Forelimb muscle (tissue), 1 donor: Measurements from ENCODE around the gene TSPAN14. TPM values are rescaled to one million over a fixed set of nuclear protein-coding genes. Genes with fewer than 3 reads are reported as not detected.
"Not testable (repeated sequence)": the region's sequence is repeated elsewhere in the genome, so short reads cannot be mapped to it uniquely, and the experiment has no call there.

ENCODE experiments used
- DNase-seq: peaks from one replicate; pipeline ENCODE4 v3.0.0-alpha.2; 2013; ENCODE audit warnings: low read depth
- polyA plus RNA-seq: library from polyadenylated mRNA; unstranded; fragments of 120-200 nt; gene quantifications from one replicate; pipeline ENCODE4 v1.2.1, GENCODE V29; 2013; ENCODE audit not compliant: insufficient read length

Gene TSPAN14, protein sequence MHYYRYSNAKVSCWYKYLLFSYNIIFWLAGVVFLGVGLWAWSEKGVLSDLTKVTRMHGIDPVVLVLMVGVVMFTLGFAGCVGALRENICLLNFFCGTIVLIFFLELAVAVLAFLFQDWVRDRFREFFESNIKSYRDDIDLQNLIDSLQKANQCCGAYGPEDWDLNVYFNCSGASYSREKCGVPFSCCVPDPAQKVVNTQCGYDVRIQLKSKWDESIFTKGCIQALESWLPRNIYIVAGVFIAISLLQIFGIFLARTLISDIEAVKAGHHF
- polyA plus RNA-seq: 37.6 TPM

DNA sequence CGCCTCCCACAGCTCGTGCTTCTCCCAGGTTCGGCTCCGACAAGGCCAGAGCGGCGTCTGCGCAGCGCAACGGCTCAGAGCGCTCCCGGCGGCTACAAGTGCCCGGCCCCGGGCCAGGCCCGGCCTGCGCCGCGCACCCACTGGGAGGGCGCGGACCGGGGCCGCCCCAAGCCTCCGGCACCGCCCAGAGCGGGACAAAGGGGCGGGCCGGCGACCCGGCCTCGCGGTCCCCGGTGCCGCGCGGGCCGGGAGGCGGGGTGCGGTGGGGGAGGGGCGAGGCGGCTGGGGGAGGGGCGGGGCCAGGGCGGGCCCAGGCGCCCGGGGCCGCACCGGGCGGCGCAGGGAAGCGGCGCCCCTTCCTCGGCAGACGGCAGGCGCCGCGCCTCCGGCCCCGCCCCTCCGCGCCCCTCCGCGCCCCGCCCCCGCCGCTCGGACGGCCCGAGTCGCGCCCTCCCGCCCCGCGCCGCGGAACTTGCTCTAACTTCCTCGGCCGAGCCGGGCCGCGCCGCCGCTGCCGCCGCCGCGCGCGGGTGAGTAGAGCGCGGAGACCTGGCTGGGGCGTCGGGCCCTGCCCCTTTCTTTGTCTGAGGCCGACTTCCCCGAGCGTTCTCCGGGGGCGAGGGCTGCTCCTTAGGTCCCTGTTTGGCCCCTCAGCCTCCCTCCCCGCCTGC, at the start of gene TSPAN14:
Gene TSPAN14, plus strand, starts transcription at position 469 of the 671 bp plus-strand sequence. CDS start 34,924 bp downstream, outside the sequence.
- DNase-seq: no peak

DNA sequence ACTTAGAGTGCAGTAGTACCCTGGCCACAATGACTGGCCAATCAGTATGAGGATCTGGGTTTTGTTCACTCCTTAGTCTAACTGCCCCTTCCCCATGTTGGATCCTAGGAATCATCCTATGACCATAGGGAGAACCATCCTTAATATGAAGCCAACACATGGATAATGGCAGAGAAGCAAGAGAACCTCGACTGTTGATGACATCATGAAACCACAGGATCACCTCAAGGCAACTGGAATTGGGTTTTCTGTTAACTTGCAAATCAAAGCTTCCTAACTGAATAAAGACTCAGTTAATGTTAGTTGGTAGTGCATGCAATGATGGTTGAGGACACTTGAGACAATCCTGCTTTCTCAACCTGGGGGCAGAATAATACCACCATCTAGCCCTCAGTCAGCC, 49.1 kb upstream of the TSPAN14 start:
- DNase-seq: no peak

DNA sequence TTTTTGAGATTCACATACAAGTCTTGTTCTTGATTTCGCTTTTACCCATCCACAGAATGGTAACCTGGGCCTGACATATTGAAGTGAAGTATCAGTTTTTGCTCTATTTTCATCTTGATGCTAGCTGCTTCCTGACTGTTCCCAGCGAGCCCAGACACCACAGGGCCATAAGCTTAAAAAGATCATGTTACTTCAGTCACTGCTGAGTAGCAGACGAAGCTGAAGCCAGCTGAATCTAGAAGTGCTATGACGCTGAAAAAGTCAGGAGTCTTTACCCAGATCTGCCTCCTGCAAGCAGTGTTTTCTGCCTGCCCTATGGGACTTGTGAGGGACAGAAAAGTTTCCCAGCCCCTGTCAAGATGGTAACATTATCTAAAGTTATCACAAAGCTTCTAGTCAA, 48.5 kb upstream of the TSPAN14 start:
- no peak for DNase-seq

DNA sequence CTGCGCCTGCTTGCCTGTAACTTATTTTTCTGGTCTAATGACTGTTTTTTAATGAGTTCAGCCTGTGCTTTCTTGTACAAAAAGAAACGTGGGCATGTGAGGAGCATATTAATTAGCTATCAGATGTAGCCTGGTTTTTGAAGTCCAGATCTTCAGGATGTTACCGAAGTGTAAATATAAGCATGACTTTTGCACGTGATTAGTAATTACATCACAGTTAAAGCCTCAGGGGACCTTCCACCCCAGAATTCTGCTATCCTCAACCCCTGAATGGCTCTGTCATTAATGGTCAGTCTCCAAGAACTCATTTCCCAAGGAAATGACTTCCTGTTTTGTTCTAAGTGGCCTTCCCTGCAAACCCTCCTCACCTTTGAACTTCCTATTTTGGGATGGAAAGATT, 47.9 kb upstream of the TSPAN14 start:
- no peak for DNase-seq

DNA sequence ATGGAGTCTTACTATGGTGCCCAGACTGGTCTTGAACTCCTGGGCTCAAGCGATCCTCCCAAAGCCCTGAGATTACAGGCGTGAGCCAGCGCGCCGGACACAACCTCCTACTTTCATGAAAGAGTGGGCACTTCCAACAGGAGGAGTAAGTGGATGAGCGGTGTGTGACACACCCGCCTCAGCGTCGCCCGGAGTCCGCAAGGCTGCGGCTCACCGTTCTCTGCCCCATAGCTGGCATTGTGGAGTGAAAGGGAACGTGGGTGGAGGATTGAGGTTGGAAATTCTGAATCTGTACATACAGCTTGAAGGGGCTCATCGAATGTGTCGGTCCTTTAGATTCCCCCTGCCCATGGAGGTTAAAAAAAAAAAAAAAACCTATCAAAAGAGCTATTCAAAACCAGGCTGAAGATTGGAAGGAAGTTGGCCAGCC, 46.3 kb upstream of the TSPAN14 start:
- DNase-seq: no peak

DNA sequence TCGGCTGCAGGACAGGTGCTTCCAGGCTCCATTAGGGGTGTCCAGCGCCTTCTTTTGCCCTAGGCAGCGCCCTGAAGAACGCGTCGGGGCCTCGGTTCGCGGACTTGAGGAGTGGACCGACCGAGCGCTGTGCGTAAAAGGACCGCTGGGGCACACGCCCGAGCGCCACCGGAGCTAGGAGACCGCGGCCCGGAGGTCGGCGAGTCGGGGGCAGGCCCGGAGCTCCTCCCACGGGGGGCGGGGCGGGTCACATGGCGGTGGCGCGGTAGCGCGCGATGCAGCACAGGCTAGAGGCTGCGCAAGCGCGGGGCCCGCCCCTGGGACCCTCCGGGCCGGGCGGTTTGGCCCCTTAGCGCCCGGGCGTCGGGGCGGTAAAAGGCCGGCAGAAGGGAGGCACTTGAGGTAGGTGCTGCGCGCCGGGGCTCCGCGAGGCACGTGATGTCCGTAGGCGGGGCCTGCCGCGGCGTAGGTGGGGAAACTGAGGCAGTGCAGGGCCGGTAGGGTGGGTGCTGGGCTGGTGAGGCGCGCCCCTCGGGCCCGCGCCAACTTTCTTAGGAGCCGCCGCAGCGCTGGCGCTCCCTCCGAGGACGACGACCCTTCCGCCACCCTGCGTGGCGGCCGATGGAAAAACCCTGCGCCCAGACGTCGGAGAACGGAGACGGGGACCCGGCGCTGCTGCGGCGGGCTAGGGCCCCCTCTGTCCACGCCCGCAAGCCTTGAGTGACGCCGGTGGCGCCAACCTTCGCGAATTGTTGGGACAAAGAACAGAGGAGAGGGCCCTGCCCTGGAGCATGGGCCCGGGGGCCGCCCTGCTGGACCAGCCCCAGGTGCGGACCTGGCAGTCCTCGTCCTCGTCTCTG, 45.6 kb upstream of the TSPAN14 start, which contains the start of gene PRXL2A:
Gene PRXL2A, plus strand, starts transcription at position 310 of the 860 bp plus-strand sequence. CDS start 11,917 bp downstream, outside the sequence.
- DNase-seq: no peak

DNA sequence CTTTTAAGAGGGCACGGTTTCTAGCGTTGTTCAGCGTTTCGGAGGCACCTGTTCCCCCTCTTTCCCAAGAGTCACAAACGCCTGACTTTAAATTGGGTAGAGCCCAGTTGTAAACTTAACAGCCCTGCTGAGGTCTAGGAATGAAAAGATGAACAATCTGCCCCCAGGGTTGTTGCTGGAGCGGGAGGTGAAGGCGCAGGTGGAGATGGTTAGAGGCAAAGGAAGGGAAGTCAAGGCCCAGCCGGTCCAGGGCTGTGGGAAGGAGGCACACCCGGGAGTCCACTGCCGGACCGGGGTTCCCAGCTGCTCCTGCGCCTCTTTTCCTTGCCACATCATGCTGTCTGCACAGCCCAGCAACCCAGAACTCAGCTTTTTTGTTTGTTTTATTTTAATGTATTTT, 45.0 kb upstream of the TSPAN14 start:
- no peak for DNase-seq

DNA sequence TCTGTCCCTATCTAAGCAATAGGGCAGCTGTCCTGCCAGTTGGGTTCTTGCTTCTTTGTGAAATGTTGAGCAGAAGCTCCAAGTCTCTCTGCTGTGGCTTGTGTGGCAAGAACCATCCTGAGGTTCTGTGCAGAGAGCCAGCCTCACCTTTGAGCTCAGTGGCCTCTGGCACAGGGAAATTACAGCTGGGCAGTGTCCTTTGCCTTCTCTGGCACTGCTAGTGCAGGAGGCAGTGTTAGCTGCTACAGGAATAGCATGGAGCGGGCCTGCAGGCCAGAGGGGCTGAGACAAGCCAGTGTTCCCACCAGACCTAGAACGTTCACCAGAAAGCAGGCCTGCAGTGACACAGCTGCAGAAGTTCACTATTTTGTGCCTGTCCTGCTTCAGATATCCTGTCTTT, 44.0 kb upstream of the TSPAN14 start:
- DNase-seq: no peak

DNA sequence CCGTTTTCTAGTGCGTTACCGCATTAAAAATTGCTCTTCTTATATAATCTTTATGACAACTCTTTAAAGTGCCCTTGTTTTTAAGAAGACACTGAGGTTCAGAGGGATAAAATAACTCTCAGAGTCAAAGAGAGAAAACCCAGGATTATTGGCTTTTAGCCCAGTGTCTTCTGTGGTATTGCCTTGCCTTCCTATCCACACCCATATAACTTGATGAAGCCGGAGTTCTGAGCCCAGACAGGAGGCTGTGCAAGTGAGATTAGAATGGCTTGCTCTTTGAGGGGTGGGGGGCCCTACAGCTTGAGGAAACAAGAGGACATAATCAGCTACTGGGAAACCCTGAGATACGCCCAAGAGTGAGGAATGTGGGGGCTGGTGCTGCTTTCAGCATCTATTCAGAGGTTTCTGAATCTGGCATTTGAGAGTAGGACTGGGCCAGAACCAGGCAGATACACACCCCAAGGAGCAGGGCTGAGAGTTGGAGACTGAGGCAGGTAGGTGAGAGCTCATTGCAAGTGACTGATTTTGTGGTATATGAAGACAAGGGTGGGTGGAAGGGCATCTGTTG, 43.4 kb upstream of the TSPAN14 start:
- DNase-seq: no peak

DNA sequence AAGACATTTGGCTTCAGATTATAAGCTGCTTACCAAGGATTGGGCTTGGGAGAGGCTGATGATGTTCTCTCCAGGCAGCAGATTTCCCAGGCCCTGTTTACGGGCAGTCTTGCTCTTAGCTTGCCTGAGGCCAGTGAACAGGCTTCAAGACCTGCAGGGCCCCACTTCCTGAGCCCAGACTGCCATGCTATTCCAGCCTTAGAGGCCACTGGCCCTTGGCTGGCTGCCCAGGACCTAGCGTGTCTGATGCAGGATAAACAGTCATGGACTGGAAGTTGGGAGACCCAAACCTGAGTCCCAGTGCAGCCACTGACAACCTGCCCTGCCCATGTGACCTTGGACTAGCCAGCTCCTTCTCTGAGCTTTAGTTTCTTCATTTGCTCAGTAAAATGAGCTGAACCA, 42.8 kb upstream of the TSPAN14 start:
- no peak for DNase-seq

DNA sequence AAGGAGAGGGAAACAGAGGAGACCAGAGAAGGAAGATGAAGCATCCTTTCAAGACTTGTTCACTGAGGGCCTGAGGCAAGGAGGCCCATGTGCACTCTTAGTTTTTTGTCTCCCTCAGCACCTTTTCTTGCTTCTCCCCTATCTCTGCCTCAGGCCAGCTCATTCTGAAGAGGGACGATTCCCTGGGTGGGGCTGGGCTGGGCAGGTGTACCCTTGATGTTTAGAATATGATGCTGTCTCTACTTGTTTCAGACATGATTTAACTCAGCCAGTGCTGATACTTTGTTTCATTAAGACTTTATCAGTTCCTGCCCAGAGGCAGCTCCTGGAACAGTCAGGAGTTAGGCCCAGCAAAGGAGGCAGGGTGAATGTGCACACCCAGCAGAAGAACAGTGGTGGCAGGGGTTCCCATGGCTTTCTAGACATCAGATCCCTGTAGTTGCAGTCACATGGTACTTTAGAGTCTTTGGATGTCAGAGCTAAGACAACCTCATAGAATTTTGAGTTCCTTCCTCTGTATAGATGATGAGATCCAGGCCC, 42.4 kb upstream of the TSPAN14 start:
- DNase-seq: no peak

DNA sequence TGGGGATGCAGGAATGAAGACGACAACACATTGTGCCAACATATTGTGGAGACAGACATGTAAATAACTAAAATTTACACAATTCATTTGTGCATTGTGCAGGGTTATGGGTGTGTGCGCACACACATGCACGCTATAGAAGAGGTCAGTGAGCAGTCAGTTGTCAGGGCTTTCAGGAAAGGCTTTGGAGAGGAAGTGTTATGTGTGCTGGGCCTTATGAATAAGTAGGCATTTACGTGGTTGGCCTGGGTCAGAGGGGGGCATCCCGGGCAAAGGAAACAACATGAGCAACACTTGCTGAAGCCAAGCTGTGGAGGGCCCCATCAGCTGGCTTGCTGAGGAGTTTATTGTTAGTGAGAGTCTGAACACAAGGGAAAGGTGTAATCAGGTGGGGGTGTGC, 41.6 kb upstream of the TSPAN14 start:
- DNase-seq: no peak

DNA sequence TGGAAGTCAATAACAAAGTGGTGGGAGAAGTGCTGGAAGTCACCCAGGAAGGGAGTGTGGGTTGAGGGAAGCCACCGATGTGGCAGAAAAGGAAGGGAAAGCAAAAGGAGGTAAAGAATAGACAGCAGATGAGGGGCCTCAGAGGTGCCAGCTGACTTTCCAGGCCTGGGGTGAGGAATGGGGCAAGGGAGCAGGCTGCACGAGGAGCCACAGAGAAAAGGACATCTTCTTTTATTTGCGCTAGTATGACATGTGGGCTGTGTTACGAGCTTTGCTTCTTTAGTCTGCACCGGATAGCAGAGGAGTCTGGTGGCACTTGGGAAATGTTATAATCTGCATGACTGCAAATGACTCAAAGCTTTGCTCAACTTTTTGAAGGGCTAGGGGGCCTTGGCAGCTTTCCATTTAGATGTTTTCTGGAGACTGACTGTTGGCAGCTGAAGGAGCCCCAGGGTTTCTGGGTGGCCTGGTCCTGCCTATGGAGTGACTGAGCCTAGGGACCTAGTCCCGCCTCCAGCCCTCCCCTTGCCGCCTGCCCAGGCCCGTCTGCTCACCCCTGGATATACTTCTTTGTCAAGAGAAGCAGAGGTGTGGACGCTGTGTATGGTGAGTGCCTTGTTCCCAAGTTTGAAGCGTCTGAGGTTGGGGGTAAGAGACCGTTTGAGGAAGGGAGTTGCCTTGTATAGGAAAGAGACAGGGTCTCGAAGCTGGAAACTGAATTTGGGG, 40.7 kb upstream of the TSPAN14 start:
- no peak for DNase-seq

DNA sequence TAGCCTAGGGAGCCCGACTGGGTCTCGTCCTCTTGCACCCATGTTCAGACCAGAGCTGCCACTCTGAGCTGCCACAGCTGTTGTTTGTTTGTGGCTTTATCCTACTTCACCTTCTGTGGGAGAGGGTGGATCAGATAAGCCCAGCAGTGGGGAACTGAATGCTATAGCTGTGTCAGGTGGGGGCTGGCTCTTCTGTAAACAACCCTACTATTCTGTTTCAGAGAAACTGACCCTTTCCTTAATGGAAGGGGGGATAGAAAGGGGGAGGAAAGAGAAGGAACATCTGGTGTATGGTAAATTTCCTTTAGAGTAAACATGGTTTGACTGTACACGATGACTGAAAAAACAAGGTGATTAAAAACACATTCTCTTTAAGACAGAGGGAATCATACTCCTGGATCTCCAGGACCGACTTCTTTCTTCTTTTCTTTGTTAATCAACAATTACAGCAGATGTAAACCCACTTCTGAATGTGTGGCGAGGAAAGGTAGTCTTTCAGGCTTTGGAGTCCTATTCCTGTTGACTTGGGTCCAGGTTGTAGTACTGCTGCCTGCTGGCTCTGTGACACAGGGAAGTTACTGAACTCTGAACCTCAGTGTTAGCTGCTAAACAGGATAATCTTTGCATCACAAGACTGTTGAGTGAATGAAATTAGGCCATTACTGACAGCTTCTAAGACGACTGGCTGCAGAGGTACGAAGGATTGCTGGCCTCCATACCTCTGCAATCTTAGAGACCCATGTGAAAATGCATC, 39.8 kb upstream of the TSPAN14 start:
- no peak for DNase-seq

DNA sequence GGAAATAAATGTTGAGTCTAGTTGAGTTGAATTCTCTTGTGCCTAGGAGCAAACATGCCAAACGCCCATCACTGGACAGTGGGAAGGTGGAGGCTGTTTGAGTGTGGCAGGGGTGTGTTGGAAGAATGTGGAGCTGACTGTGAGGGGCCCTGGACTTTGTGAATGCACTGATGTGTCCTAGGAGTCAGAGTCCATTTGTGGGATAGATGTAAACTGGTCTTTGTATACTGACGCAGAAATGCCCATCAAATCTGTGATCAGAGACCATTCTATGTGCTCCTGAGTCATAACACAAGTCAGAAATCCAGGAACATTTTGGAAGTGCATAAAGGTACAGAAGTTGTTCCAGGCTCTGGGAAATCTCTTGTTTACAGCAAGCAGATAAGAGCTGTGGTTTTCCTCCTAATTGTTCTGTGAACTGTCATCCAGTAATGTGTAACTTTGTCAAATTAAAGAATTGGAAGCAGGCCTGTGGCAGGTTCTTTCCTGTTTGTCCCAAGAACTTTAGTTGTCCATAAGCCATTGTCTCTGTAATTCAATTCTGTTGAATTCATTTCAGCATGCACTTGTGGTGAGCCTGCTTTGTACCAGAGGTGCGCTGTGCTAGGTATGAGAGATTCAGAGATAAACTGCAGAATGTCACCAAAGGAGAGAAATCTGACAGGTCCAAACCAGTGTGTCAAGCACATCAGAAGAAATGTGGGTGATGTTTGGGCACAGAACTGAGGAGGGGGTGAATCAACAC, 38.2 kb upstream of the TSPAN14 start:
- no peak for DNase-seq

DNA sequence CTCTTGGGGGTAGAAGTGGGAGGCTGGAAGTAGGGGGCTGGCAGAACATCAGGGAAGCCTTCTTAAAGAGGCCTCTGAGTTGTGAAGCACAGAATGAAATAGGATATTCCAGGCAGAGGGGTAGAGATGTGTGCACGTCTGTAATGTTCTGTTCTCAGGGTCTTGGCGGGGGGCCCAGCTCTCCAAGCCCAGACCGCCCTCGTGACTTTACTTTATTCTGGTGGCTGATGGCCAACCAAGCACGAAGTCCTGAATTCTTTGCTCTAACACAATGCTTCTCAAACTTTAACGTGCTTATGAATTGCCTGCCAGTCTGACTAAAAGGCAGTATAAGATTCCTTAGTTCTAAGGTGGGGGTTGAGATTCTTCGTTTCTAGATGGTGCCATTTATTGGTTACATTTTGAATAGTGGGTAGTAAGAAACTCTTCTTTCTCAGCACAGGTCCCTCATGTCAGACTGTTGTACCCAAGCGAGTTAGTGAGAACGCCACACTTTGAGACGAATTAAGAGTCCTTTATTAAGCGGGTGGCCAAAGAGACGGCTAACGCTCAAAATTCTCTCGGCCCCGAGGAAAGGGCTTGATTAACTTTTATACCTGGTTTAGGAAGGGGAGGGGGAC, 37.5 kb upstream of the TSPAN14 start:
- DNase-seq: peak; percentile 49

DNA sequence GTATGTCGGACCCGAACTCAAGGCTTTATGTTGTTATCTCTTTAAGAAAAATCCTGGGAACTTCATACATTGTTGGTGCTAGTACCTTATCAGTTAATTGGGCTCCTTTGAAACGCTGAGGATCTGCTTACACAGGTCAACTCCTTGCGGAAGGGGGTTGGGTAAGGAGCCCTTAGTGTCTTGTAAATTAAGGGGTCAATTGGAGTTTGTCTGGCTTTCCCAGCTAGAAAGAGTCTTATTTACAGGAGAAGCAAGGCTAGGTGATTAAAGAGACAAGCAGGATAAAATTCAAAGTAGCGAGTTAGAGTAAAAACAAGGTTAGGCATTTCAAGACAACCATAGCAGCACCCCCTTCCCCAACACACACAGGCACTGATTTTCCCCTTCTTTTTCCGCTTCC, 36.9 kb upstream of the TSPAN14 start:
- not testable (repeated sequence) for DNase-seq

DNA sequence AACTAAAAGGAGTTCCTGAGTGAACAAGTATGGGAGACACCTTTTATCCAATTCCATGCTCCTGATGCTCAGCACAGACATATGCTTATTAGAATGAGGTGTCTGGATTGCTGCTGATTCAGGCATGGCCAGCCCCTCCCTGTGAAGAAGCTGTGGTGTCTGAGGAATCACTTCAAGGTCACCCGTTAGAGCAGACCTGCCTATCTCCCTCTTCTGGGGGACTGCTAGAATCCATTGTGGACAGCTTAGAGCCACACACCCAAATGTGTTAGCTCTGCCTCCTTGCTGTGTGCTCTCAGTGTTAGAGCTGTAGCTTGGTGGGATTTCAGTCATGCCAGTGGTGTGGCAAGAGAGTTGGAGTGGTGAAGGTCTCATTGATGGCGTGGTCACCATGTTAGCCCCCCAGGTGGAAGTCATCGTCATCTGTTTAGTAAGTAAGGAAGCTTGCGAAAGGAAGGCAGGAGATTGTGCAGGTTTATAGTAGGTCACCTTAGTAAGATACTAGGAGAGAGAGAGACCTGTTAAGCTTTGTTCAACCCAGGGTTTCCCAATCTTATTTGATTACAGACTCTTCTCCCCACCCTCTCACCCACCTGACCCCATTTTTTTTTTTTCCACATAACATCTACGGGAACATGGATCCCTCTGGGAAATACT, 32.9 kb upstream of the TSPAN14 start:
- DNase-seq: no peak
